K562 (cell line): ENCODE measurements around the gene NANS. TPM values are rescaled to one million over a fixed set of nuclear protein-coding genes. Genes with fewer than 3 reads are reported as not detected.
A peak's percentile ranks its signal among the peaks of the same experiment; 100 is the strongest.

ENCODE experiments used
- ADNP ChIP-seq: fragments of 200-800 bp; sonication (Bioruptor generic); IDR thresholded peaks from 2 replicates; pipeline ENCODE4 v1.6.1; 2016; ENCODE audit warnings: missing genetic modification characterization, missing compliant biosample characterization
- BCL6 ChIP-seq: fragments of 250-450 bp; sonication (Bioruptor Pico); IDR thresholded peaks from 2 replicates; pipeline ENCODE4 v1.4.0; 2020
- CC2D1A ChIP-seq: fragments of 450-650 bp; IDR thresholded peaks from 2 replicates; pipeline ENCODE4 v1.6.1; 2017; ENCODE audit warnings: mild to moderate bottlenecking
- CREB1 ChIP-seq, 2 experiments: sonication (generic) in 1 of 2; formaldehyde crosslinking in 1 of 2; IDR thresholded peaks; 2 replicates each; pipeline versions ENCODE4 v1.6.1 to v1.8.0; 2012 to 2022; ENCODE audit warnings: inconsistent platforms in 1 of 2, mild to moderate bottlenecking in 1 of 2, missing genetic modification reagents in 1 of 2, moderate library complexity in 1 of 2
- FOXJ2 ChIP-seq: fragments of 200-800 bp; sonication (Bioruptor generic); IDR thresholded peaks from 2 replicates; pipeline ENCODE4 v1.6.1; 2016; ENCODE audit warnings: missing genetic modification characterization, missing compliant biosample characterization
- FOXK1 ChIP-seq: sonication (generic); formaldehyde crosslinking; IDR thresholded peaks from 2 replicates; pipeline ENCODE4 v1.8.0; 2022; ENCODE audit warnings: missing genetic modification reagents, mild to moderate bottlenecking, borderline replicate concordance
- FOXM1 ChIP-seq, 2 experiments: fragments of 450-650 bp in 1 of 2; sonication (generic) in 1 of 2; formaldehyde crosslinking in 1 of 2; IDR thresholded peaks; 2 replicates each; pipeline versions ENCODE4 v1.6.1 to v1.9.0; 2017 to 2022; ENCODE audit warnings: low read depth in 2 of 2, mild to moderate bottlenecking in 2 of 2, missing genetic modification reagents in 1 of 2, moderate library complexity in 1 of 2
- HNRNPLL ChIP-seq: fragments of 200-400 bp; formaldehyde crosslinking; IDR thresholded peaks from 2 replicates; pipeline ENCODE4 v1.6.1; 2017; ENCODE audit warnings: low read length, low read depth, mild to moderate bottlenecking; ENCODE audit not compliant: poor library complexity, severe bottlenecking
- MBD2 ChIP-seq: sonication (generic); IDR thresholded peaks from 2 replicates; pipeline ENCODE4 v1.6.1; 2016; ENCODE audit warnings: low read depth, borderline replicate concordance
- NCOA1 ChIP-seq: fragments of 450-650 bp; IDR thresholded peaks from 2 replicates; pipeline ENCODE4 v1.6.1; 2016; ENCODE audit warnings: low read depth
- NFYB ChIP-seq: IDR thresholded peaks from 2 replicates; pipeline ENCODE4 v1.6.1; 2011; ENCODE audit warnings: mild to moderate bottlenecking, moderate library complexity; ENCODE audit not compliant: insufficient read length; ENCODE audit errors: extremely low read depth
- POLR2H ChIP-seq: IDR thresholded peaks from 2 replicates; pipeline ENCODE4 v1.6.1; 2016; ENCODE audit warnings: missing genetic modification characterization, low read depth, mild to moderate bottlenecking, control low read depth, missing compliant biosample characterization, moderate library complexity
- SIN3B ChIP-seq: fragments of 450-650 bp; IDR thresholded peaks from 2 replicates; pipeline ENCODE4 v1.6.1; 2017; ENCODE audit warnings: low read depth, mild to moderate bottlenecking, moderate library complexity
- SMAD2 ChIP-seq: fragments of 150-350 bp; IDR thresholded peaks from 2 replicates; pipeline ENCODE4 v1.6.1; 2014; ENCODE audit warnings: low read depth, mild to moderate bottlenecking, low read length
- SRF ChIP-seq, 2 experiments: fragments of 250-450, 450-650 bp in 1 of 2; sonication (Bioruptor Pico) in 1 of 2; sonication (generic) in 1 of 2; formaldehyde crosslinking; IDR thresholded peaks; 2 replicates each; pipeline versions ENCODE4 v1.5.0 to v1.5.1; 2020 to 2022; ENCODE audit warnings: mild to moderate bottlenecking in 1 of 2, missing genetic modification reagents in 1 of 2
- TCF7L2 ChIP-seq: fragments of 150-350 bp; IDR thresholded peaks from 2 replicates; pipeline ENCODE4 v1.6.1; 2016; ENCODE audit warnings: low read depth, mild to moderate bottlenecking, low read length, moderate library complexity
- TFAM ChIP-seq: fragments of 250-450 bp; sonication (Bioruptor Pico); conservative IDR thresholded peaks from 2 replicates; pipeline ENCODE4 v1.5.0; 2021; ENCODE audit warnings: mild to moderate bottlenecking, moderate library complexity
- TGIF2 ChIP-seq: sonication (generic); formaldehyde crosslinking; IDR thresholded peaks from 2 replicates; pipeline ENCODE4 v1.8.1; 2022; ENCODE audit warnings: mild to moderate bottlenecking, missing genetic modification reagents, moderate library complexity
- polyA plus RNA-seq, 8 experiments: library from polyadenylated mRNA; depleted of rRNA in 4 of 8; stranded (reverse) in 5 of 8; unstranded in 3 of 8; fragments of >200 nt; fragmentation: Nextera tagmentation in 2 of 8; fragmentation: Illumina TruSeq in 1 of 8; extraction: Ambion mirVana in 2 of 8; extraction: Trizol in 1 of 8; gene quantifications; 2 replicates each; pipeline versions ENCODE4 v1.2.1 to v1.2.3, GENCODE V29; 2011 to 2014; ENCODE audit warnings: inconsistent platforms in 1 of 8, missing spikeins in 1 of 8
- total RNA-seq, 7 experiments: library from RNA; depleted of rRNA in 6 of 7; stranded (reverse); fragments of >200 nt in 6 of 7; fragmentation: Illumina TruSeq in 2 of 7; extraction: Trizol in 2 of 7; gene quantifications; 2 replicates each; pipeline versions ENCODE4 v1.2.1 to v1.2.3, GENCODE V29; 2011 to 2021; ENCODE audit warnings: low replicate concordance in 1 of 7
- TF ChIP-seq, protein P1 (sequence below): fragments of 450-650 bp; IDR thresholded peaks from 2 replicates; pipeline ENCODE4 v1.6.1; 2016
- TF ChIP-seq, protein P2 (sequence below): fragments of 250-450 bp; sonication (Bioruptor Pico); IDR thresholded peaks from 2 replicates; pipeline ENCODE4 v1.5.0; 2021; ENCODE audit warnings: mild to moderate bottlenecking, borderline replicate concordance
- TF ChIP-seq, protein P3 (sequence below): fragments of 450-650 bp; IDR thresholded peaks from 2 replicates; pipeline ENCODE4 v1.6.1; 2017; ENCODE audit warnings: mild to moderate bottlenecking, moderate library complexity
- TF ChIP-seq, protein P4 (sequence below): fragments of 250-450 bp; sonication (Bioruptor Pico); IDR thresholded peaks from 2 replicates; pipeline ENCODE4 v1.5.1; 2021; ENCODE audit warnings: mild to moderate bottlenecking

The NANS gene
- total and polyA plus RNA-seq, 9 of the 15 experiments (the other 6 are each of a cell fraction or from before 2014, with no cell fraction given): 37.1 to 181 (median 137) TPM

DNA sequence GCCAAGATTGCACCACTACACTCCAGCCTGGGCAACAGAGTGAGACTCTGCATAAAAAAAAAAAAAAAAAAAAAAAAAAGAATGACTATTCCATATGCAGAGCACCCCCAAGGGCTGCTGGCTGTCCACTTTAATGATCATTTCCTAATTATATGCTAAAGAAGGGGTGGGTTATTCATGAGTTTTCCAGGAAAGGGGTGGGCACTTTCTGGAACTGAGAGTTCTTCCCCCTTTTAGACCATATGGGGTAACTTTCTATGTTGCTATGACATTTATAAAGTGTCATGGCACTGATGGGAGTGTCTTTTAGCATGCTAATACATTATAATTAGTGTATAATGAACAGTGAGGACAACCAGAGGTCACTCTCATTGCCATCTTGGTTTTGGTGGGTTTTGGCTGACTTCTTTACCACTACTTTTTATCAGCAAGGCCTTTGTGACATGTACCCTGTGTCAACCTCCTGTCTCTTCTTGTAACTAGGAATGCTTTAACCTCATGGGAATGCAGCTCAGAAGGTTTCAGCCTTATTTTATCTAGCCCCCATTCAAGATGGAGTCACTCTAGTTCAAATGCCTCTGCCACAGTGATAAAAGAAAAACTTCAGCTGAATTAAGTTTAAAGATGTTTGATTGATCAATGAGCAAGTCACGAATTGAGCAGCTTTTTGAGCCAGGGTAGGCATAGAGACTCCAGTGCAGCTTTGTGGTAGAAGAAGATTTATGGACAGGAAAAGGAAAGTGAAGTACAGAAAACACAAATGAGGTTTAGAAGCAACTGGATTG is 7.1 kb upstream of the NANS start (continued):
- TF ChIP-seq FOXM1 (IDR thresholded peaks at IDR 0.05; ENCODE audit: low read depth) (no peak), FOXM1 (CRISPR knock-in tag; IDR thresholded peaks at IDR 0.05; ENCODE audit: low read depth) (no peak), NCOA1 (no peak), FOXJ2 (tag) (no peak), NFYB (no peak), TFAM (CRISPR knock-in tag) (no peak), SRF (CRISPR knock-in tag; IDR thresholded peaks at IDR 0.05) (peak in 1 of 2 experiments; percentile 47; a peak in 1 of 4 replicates), FOXK1 (no peak), TGIF2 (CRISPR knock-in tag) (no peak), MBD2 (no peak), SMAD2 (no peak), HNRNPLL (no peak), POLR2H (tag) (0 out of 2 replicates have a peak, but pooled peaks have one; percentile 46), CREB1 (IDR thresholded peaks at IDR 0.05) (no peak), CREB1 (CRISPR knock-in tag; IDR thresholded peaks at IDR 0.05) (no peak), TCF7L2 (no peak), CC2D1A (no peak), ADNP (tag) (no peak), SIN3B (no peak), BCL6 (peak; percentile 45; the same call in 1 of the 2 replicates)
- TF ChIP-seq, protein P1, sequence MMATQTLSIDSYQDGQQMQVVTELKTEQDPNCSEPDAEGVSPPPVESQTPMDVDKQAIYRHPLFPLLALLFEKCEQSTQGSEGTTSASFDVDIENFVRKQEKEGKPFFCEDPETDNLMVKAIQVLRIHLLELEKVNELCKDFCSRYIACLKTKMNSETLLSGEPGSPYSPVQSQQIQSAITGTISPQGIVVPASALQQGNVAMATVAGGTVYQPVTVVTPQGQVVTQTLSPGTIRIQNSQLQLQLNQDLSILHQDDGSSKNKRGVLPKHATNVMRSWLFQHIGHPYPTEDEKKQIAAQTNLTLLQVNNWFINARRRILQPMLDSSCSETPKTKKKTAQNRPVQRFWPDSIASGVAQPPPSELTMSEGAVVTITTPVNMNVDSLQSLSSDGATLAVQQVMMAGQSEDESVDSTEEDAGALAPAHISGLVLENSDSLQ: no peak
- TF ChIP-seq, protein P2, sequence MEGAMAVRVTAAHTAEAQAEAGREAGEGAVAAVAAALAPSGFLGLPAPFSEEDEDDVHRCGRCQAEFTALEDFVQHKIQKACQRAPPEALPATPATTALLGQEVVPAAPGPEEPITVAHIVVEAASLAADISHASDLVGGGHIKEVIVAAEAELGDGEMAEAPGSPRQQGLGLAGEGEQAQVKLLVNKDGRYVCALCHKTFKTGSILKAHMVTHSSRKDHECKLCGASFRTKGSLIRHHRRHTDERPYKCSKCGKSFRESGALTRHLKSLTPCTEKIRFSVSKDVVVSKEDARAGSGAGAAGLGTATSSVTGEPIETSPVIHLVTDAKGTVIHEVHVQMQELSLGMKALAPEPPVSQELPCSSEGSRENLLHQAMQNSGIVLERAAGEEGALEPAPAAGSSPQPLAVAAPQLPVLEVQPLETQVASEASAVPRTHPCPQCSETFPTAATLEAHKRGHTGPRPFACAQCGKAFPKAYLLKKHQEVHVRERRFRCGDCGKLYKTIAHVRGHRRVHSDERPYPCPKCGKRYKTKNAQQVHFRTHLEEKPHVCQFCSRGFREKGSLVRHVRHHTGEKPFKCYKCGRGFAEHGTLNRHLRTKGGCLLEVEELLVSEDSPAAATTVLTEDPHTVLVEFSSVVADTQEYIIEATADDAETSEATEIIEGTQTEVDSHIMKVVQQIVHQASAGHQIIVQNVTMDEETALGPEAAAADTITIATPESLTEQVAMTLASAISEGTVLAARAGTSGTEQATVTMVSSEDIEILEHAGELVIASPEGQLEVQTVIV (CRISPR knock-in tag): no peak
- TF ChIP-seq, protein P3, sequence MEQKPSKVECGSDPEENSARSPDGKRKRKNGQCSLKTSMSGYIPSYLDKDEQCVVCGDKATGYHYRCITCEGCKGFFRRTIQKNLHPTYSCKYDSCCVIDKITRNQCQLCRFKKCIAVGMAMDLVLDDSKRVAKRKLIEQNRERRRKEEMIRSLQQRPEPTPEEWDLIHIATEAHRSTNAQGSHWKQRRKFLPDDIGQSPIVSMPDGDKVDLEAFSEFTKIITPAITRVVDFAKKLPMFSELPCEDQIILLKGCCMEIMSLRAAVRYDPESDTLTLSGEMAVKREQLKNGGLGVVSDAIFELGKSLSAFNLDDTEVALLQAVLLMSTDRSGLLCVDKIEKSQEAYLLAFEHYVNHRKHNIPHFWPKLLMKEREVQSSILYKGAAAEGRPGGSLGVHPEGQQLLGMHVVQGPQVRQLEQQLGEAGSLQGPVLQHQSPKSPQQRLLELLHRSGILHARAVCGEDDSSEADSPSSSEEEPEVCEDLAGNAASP: no peak
- TF ChIP-seq, protein P4, sequence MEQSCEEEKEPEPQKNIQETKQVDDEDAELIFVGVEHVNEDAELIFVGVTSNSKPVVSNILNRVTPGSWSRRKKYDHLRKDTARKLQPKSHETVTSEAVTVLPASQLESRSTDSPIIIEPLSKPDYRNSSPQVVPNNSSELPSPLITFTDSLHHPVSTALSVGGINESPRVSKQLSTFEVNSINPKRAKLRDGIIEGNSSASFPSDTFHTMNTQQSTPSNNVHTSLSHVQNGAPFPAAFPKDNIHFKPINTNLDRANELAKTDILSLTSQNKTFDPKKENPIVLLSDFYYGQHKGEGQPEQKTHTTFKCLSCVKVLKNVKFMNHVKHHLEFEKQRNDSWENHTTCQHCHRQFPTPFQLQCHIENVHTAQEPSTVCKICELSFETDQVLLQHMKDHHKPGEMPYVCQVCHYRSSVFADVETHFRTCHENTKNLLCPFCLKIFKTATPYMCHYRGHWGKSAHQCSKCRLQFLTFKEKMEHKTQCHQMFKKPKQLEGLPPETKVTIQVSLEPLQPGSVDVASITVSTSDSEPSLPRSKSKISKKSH (CRISPR knock-in tag): no peak
